ENCODE measurements around the gene SNRPE.
A peak's percentile ranks its signal among the peaks of the same experiment; 100 is the strongest.

Gene SNRPE

DNA sequence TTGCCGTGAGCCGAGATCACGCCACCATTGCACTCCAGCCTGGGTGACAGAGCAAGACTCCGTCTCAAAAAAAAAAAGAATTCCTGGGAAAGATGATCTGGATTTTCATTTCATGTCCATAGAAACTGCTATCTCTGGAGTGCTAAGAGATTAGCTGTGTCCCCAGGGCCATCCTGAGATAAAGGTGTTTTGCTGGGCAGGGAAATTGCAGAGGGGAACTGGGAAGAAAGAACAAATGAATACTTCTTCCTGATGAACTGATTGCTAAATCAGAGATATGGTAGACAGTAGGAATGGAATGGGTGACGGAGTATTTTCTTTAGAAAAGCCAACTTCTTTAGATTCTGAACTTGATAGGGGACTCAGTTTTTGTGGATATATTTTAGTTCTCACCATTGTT is 19.2 kb downstream of the SNRPE start:
- DNase-seq (ENCODE audit: low read depth): no peak

DNA sequence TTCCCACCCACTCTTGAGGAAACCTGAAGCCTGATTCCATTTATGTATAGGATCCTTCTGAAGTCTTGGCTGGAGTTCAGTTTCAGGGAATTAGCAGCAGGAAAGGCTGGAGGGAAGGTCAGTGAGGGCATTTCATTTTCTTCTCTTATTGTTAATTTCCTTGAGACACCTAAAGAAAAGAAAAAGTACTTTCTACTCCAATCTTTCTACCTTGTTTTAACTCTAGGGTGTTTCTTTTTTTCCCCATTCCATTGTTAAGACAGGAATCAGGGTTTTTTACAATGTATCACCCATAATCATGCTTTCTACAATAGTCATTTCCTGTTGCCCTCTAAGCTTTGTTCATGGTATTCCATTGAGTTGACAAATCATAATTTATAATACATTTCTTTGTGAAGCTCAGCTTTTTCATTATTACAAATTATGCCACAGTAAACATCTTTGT is 27.4 kb downstream of the SNRPE start:
- DNase-seq (ENCODE audit: low read depth): peak; percentile 94

DNA sequence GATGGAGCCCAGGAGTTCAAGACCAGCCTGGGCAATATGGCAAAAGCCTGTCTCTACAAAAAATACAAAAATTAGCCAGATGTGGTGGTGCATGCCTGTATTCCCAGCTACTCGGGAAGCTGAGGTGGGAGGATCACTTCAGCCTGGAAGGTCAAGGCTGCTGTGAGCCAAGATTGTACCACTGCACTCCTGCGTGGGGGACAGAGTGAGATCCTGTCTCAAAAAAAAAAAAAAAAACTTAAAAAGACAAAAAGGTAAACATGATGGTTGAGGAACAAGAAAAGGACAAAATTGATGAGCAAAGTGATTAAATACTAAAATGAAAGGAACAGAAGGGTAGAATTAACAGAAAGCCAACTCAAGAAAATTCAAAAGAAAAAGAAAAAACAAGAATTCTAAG is 30.6 kb downstream of the SNRPE start:
- DNase-seq (ENCODE audit: low read depth): no peak

DNA sequence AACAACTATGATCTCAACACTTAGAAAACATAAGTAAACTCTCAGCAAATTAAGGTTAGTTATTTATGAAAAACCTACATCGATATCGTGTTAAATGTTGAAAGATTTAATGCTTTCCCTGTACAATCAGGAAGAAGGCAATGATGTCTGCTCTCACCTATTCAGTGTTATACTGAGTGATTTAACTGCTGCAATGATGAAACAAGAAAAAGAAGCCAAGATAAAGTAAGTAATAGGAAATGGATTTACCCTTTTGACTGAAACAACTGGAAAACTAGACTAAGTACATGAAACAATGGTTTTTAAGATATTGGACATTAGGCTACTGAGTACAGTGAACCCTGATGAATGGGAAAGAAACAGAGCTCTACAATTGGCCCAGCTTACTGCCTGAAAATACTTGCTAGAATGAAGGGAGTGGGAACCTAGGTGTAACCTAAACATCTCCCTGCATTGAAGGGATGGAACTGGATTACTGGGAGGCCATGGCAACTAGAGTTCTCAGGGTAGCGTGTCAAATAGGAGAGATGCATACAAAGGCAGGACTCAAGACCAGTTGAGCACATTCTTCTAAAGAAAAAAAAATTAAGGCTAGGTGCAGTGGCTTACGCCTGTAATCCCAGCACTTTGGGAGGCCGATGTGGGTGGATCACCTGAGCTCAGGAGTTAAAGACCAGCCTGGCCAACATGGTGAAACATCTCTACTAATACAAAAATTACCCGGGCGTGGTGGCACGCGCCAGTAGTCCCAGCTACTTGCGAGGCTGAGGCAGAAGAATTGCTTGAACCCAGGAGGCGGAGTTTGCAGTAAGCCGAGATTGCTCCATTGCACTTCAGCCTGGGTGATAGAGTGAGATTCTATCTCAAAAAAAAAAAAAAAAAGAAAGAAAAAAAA is 37.3 kb downstream of the SNRPE start:
- no peak for DNase-seq (ENCODE audit: low read depth)

DNA sequence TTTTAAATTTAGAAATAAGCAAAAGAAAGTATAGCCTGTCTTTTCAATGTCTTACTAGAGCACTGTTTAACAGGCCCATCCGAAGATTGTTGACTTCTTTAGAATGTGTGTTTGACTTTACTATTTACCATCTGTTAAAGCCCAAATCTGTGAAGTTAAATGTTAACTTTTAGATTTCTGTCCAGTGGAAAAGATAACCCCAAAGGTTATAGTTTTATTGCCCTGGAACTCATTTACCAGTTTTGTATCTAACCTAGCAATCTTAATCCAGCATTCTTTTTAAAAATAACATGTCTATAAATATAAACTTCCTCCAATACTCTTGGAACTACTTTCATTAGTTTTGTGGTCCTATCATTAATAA is 37.9 kb downstream of the SNRPE start:
- DNase-seq (ENCODE audit: low read depth): no peak

DNA sequence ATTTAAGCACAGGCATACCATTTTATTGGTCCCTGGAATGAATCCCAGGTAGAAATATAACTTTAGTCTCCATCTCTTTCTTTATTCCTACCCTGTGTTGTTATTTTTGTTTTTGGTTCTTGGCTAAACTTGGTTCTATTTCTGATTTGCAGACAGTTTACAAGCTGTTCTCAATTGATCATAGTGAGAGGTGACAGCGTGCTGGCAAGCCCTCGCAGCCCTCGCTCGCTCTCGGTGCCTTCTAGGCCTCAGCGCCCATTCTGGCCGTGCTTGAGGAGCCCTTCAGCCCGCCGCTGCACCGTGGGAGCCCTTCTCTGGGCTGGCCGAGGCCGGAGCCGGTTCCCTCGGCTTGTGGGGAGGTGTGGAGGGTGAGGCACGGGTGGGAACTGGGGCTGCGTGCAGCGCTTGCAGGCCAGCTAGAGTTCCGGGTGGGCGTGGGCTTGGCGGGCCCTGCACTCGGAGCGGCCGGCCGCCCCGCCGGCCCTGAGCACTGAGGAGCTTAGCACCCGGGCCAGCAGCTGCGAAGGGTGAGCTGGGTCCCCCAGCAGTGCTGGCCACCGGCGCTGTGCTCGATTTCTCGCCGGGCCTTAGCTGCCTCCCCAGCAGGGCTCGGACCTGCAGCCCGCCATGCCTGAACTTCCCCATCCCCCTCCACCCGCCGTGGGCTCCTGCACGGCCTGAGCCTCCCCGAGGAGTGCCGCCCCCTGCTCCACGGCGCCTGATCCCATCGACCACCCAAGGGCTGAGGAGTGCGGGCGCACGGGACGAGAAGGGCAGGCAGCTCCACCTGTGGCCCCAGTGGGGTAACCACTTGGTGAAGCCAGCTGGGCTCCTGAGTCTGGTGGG is 38.7 kb downstream of the SNRPE start:
- no peak for DNase-seq (ENCODE audit: low read depth)

DNA sequence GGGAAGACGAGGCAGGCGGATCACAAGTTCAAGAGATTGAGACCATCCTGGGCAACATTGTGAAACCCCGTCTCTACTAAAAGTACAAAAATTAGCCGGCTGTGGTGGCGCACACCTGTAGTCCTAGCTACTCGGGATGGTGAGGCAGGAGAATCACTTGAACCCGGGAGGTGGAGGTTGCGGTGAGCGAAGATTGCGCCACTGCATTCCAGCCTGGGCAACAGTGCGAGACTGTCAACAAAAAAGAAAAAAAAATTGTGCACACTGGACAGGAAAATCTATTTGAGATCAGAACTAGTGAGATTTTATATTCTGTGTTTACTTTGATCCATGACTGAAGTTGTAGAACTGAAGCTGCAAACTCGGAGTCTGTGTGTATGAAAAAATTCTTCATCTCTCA is 40.2 kb downstream of the SNRPE start:
- DNase-seq (ENCODE audit: low read depth): no peak

DNA sequence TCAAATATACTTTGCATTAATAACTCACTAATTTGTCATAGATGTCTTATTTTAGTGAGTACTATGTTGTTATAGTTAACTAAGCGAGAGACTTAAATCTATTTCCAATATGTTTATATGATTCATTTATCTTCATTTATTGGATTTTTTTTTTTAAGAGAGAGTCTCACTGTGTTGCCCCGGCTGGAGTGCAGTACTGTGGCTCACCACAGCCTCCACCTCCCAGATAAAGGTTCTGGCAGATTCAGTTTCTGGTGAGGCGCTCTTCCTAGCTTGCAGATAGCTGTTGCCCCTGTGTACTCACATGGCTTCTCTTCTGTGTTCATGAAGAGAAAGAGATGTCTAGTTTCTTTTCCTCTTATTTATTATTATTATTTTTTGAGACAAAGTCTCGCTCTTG is 43.9 kb downstream of the SNRPE start:
- DNase-seq (ENCODE audit: low read depth): no peak

DNA sequence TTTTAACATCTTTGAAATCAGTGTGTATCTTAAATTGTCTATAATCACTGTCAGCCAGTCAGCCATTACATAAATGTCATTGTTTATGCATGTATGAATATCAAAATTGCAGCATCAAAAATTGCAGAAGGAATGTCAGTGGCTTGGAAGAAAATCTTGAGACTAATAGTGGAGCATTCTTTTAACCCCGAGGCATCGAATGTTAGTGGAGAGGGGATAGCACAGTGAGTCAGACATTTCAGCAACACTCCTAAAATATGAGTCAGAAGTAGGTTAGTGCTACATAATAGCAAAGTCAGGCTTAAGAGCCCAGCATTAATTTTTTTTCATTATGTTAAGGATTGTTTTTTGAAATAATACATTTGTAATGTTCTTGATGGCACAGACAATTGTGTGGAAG is 45.5 kb downstream of the SNRPE start:
- peak; percentile 97 for DNase-seq (ENCODE audit: low read depth)

DNA sequence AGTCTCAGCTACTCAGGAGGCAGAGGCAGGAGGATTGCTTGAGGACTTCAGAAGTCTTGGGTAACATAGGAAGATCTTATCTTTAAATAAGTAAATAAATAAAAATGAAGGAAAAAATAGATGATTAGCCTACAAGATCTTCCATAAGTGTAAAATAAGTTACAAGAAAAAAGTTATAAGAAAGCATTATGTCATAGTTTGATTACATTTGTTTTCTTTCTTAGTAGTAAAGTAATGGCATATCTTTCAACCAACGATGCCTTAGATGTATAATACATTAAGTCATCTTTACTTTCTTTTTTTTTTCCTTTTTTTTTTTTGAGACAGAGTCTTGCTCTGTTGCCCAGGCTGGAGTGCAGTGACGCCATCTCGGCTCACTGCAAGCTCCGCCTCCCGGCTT is 46.5 kb downstream of the SNRPE start:
- peak; percentile 34 for DNase-seq (ENCODE audit: low read depth)

DNA sequence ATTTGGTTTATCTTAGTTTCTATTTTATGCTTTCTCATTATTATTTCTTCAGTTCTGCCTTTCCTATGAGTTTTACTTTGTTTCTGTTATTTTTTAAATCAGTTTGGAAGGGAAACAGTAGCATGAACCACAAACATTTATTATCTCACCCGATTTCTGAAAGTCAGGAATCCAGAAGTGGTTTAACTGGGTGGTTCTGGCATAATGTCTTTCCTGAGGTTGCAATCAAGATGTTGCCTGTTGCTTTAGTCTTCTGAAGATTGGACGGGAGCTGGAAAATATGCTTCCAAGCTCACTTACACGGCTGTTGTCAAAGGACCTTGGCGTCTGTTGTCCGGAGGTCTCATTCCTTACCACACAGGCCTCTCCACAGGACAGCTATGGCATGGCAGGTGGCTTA is 50.4 kb downstream of the SNRPE start:
- no peak for DNase-seq (ENCODE audit: low read depth)

DNA sequence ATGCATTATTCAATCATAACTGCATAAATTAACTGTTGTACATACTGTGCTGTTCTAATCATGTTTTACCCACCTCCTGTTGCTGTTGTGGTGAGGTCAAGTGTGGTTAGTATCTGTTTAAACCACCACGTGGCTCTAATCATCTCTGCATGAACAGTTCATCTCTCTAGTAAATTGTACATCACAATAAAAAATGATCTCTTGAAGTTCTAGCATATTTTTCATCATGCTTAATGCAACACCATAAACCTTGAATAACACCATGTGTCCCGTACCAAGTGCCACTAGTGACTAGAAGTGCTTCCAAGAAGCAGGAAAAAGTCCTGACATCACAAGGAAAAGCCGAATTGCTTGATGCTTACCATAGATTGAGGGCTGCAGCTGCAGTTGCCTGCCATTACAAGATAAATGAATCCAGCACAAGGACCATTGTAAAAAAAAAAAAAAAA is 51.7 kb downstream of the SNRPE start:
- no peak for DNase-seq (ENCODE audit: low read depth)

DNA sequence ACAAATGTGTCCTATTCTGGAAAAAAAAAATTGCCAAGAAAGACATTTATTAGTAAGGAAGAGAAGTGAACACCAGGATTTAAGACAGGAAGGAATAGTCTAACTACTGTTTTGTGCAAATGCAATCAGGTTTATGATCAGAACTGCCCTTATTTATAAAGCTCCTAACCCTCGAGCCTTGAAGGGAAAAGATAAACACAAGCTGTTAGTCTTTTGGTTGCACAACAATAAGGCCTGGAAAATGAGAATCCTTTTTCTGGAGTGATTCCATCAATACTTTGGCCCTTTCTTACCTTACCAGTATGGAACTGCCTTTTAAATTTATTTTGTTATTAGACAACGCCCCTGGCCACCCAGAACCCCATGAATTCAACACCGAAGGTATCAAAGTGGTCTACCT is 52.9 kb downstream of the SNRPE start:
- DNase-seq (ENCODE audit: low read depth): no peak

DNA sequence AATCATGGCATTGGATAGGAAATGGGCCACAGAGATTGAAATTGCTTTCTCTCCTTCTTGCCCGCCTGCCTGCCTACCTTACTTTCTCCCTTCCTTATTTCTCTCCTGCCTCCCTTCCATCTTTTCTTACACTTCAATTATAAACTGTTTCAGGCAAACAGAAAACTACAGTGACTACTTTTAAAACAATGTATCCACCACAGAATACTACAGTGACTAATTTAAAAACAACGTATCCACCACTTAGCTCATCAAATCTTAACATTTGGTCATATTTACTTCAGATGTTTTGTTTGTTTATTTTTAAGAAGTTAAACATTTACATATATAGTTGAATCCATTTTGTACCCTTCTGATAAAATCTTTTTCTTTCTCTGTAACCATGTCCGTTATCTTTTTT is 54.4 kb downstream of the SNRPE start:
- peak; percentile 86 for DNase-seq (ENCODE audit: low read depth)

DNA sequence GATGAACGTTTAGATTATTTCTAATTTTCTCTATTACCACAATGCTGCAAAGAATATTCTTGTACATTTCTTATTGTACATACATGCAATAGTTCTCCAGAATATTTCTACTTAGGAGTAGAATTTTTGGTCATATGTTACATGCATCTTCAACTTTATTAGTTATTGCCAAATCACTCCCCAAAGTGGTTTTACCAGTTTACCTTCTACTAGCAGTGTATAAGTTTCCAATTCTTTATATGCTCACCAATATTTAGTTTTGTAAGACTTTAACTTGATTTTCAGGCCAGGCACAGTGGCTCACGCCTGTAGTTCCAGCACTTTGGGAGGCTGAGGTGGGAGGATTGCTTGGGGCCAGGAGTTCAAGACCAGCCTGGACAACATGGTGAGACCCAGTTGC is 55.4 kb downstream of the SNRPE start:
- no peak for DNase-seq (ENCODE audit: low read depth)
